Endothelial cell of umbilical vein (primary cell): ENCODE results near the gene ARID1B. TPM values are rescaled to one million over a fixed set of nuclear protein-coding genes. Genes with fewer than 3 reads are reported as not detected.

Experiments
- BruUV-seq: library from RNA; stranded (reverse); fragments of 400-500 nt; replicated peaks from 2 replicates; lab custom pipeline; 2021; lab: Mats Ljungman, UMichigan
- CTCF ChIA-PET: fragments of 300-600, 350-600 bp; sonication (Branson Sonifier 250); formaldehyde crosslinking; loops from one replicate; lab custom pipeline; 2021; ENCODE audit warnings: antibody characterized with exemption, inconsistent platforms; lab: Charles Lee
- POLR2A ChIA-PET: fragments of 300-600, 350-600 bp; sonication (Branson Sonifier 250); formaldehyde crosslinking; loops from one replicate; lab custom pipeline; 2021; ENCODE audit warnings: antibody characterized with exemption, inconsistent platforms; lab: Charles Lee
- DNase-seq: peaks from one replicate; pipeline ENCODE4 v3.0.0-alpha.2; 2011; ENCODE audit warnings: low read depth, low spot score
- FAIRE-seq: peaks from 2 replicates; lab custom pipeline; 2011; peaks lifted over from hg19 to GRCh38; lab: Jason Lieb, UNC
- H2AFZ ChIP-seq: 2 replicates; pipeline ENCODE4 v1.6.0; 2012; ENCODE audit warnings: low read depth, low read length, control low read depth, inconsistent platforms
- H3K27ac ChIP-seq: 2 replicates; pipeline ENCODE4 v1.5.1; 2011; ENCODE audit warnings: low read depth, mild to moderate bottlenecking, control low read depth, low read length, moderate library complexity; ENCODE audit not compliant: insufficient read depth
- H3K27me3 ChIP-seq, 2 experiments: 2 replicates each; pipeline versions ENCODE4 v1.6.0 to v1.6.1; 2011; ENCODE audit warnings: low read length in 2 of 2, mixed read lengths in 1 of 2; ENCODE audit not compliant: control insufficient read depth in 2 of 2, insufficient read depth in 2 of 2
- H3K36me3 ChIP-seq, 2 experiments: 2 replicates in 1 of 2; 3 replicates in 1 of 2; pipeline ENCODE4 v1.5.1; 2011; ENCODE audit warnings: low read length in 2 of 2, mild to moderate bottlenecking in 1 of 2, moderate library complexity in 1 of 2; ENCODE audit not compliant: control insufficient read depth in 2 of 2, insufficient read depth in 2 of 2; ENCODE audit errors: extremely low read depth in 1 of 2
- H3K4me1 ChIP-seq: 3 replicates; pipeline ENCODE4 v1.5.1; 2011; ENCODE audit warnings: mild to moderate bottlenecking, low read length; ENCODE audit not compliant: control insufficient read depth, insufficient read depth; ENCODE audit errors: extremely low read depth
- H3K4me2 ChIP-seq: 2 replicates; pipeline ENCODE4 v1.6.1; 2011; ENCODE audit warnings: low read length, control low read depth, mixed read lengths; ENCODE audit not compliant: insufficient read depth
- H3K4me3 ChIP-seq, 3 experiments: fragments of 200-600 bp in 1 of 3; sonication (generic), shearing (Covaris generic) in 1 of 3; replicated peaks in 1 of 3; 2 replicates each; pipeline ENCODE4 v1.5.1; 2011 to 2016; ENCODE audit warnings: control low read depth in 3 of 3, low read length in 3 of 3, mild to moderate bottlenecking in 2 of 3, inconsistent platforms in 1 of 3, low read depth in 1 of 3, moderate library complexity in 1 of 3; ENCODE audit not compliant: insufficient read depth in 1 of 3
- H3K79me2 ChIP-seq: 2 replicates; pipeline ENCODE4 v1.6.0; 2012; ENCODE audit warnings: low read length, inconsistent platforms; ENCODE audit not compliant: control insufficient read depth, insufficient read depth
- H3K9ac ChIP-seq: replicated peaks from 2 replicates; pipeline ENCODE3; 2011; ENCODE audit warnings: low read length, control low read depth; ENCODE audit not compliant: insufficient read depth; ENCODE audit errors: extremely low read depth
- H3K9me1 ChIP-seq: replicated peaks from 3 replicates; pipeline ENCODE4 v1.6.0; 2011; ENCODE audit warnings: mild to moderate bottlenecking, low read length; ENCODE audit not compliant: control insufficient read depth, insufficient read depth; ENCODE audit errors: extremely low read depth
- H3K9me3 ChIP-seq: replicated peaks from 2 replicates; pipeline ENCODE4 v1.5.1; 2012; ENCODE audit warnings: low read length, inconsistent platforms; ENCODE audit not compliant: control insufficient read depth, insufficient read depth
- H4K20me1 ChIP-seq: replicated peaks from 2 replicates; pipeline ENCODE3; 2011; ENCODE audit warnings: mild to moderate bottlenecking, low read length; ENCODE audit not compliant: control insufficient read depth, insufficient read depth; ENCODE audit errors: extremely low read depth
- EZH2 ChIP-seq: IDR thresholded peaks from 2 replicates; pipeline ENCODE4 v1.6.1; 2012; ENCODE audit warnings: borderline replicate concordance, low read depth, mild to moderate bottlenecking, moderate library complexity, low read length, inconsistent platforms; ENCODE audit not compliant: severe bottlenecking
- FOS ChIP-seq: IDR thresholded peaks from 2 replicates; pipeline ENCODE4 v1.6.1; 2011; ENCODE audit warnings: mild to moderate bottlenecking, low read length, moderate library complexity, borderline replicate concordance; ENCODE audit not compliant: insufficient read depth
- GATA2 ChIP-seq: IDR thresholded peaks from 2 replicates; pipeline ENCODE4 v1.7.0; 2011; ENCODE audit warnings: low read depth, mild to moderate bottlenecking, moderate library complexity, mixed read lengths, low read length; ENCODE audit not compliant: insufficient read length, insufficient read depth
- JUN ChIP-seq: IDR thresholded peaks from 2 replicates; pipeline ENCODE4 v1.6.1; 2011; ENCODE audit warnings: borderline replicate concordance, low read depth; ENCODE audit not compliant: insufficient read length, insufficient read depth
- MYC ChIP-seq: IDR thresholded peaks from one replicate; pipeline ENCODE4 v1.6.1; 2011; ENCODE audit warnings: mild to moderate bottlenecking, low read depth, low read length
- POLR2A ChIP-seq: IDR thresholded peaks from 2 replicates; pipeline ENCODE4 v1.6.1; 2012; ENCODE audit warnings: low read depth, mild to moderate bottlenecking, control low read depth, low read length
- POLR2AphosphoS5 ChIP-seq: IDR thresholded peaks from 2 replicates; pipeline ENCODE4 v1.6.1; 2012; ENCODE audit warnings: low read depth, mild to moderate bottlenecking, control low read depth, low read length, moderate library complexity; ENCODE audit not compliant: insufficient read depth
- dilution Hi-C: fragments of 300-500 bp; cut with MboI; formaldehyde crosslinking; loops from one replicate; pipeline ENCODE4 v1.15.0; 2019; ENCODE audit warnings: low sequenced_read_pairs; ENCODE audit not compliant: extremely low pct_ligation_motif_present
- intact Hi-C: fragments of 100-400 bp; cut with micrococcal nuclease; formaldehyde crosslinking; loops from one replicate; pipeline ENCODE4 v1.10.0; 2022
- polyA plus RNA-seq, 4 experiments: library from polyadenylated mRNA; depleted of rRNA in 3 of 4; stranded (reverse) in 3 of 4; unstranded in 1 of 4; fragments of >200 nt; gene quantifications; 2 replicates each; pipeline versions ENCODE4 v1.2.1 to v1.2.3, GENCODE V29; 2011 to 2012; ENCODE audit warnings: missing spikeins in 1 of 4
- total RNA-seq: library from RNA; stranded (reverse); gene quantifications from 2 replicates; pipeline ENCODE4 v1.2.3, GENCODE V29; 2021
- TF ChIP-seq, protein P1 (sequence below): IDR thresholded peaks from 2 replicates; pipeline ENCODE4 v1.6.1; 2011; ENCODE audit not compliant: insufficient read depth, insufficient read length
- TF ChIP-seq, protein P2 (sequence below), 2 donors: IDR thresholded peaks; 1 replicate in 1 of 2; 2 replicates in 1 of 2; pipeline ENCODE4 v1.5.1; 2011; ENCODE audit warnings: low read length in 2 of 2, mild to moderate bottlenecking in 2 of 2, moderate library complexity in 2 of 2, control low read depth in 1 of 2, inconsistent platforms in 1 of 2, low read depth in 1 of 2; ENCODE audit not compliant: insufficient read depth in 1 of 2; ENCODE audit errors: extremely low read depth in 1 of 2

Gene ARID1B
- total and polyA plus RNA-seq, 2 donors (not counting 3 experiments of a cell fraction or from before 2014, with no cell fraction given) = 21.8 to 89.5 TPM

DNA sequence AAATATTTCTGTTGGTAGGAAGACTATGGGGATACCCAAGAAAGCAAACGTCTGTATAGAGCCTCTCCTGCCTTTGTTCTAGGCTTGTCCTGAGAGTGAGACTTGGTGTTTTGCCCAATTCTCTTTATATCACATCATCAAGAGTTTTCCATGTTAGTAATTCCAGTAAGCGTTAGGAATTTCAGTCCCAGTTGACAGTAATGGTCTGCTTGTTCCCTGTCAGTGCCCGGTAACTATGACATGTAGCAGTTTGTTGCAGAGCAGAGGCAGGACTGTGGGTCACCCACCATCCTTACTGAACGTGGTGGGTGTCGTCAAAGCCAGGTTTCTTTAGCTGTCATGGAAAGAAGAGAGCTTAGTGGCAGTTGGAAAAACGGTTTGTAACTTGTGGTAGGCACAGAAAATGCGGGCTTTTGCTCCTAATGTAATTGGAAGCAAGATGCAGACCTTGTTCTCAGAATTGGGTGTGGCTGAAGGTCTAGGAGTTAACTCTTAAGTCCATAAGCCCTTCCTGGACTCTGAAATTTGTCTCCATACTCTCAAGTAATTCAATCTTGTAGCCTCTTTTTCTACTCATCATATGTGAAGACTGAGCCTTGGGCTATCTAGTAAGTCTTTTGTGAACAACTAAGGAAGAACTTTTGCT is 357.3 kb downstream of the ARID1B start:
- Histone ChIP-seq H3K79me2 (no peaks in the 10 kb centered on the region), H2AFZ (no peak overlapping the region), H4K20me1 (no peaks in the 10 kb centered on the region), H3K9ac (no peak overlapping the region), H3K4me3 (no peak overlapping the region), H3K27ac (no peak overlapping the region), H3K27me3 (no peaks in the 10 kb centered on the region), H3K9me1 (no peaks in the 10 kb centered on the region), H3K36me3 (peaks cover 2 to 5% of the 10 kb centered on the region in 2 experiments), H3K4me2 (no peak overlapping the region), H3K9me3 (no peaks in the 10 kb centered on the region), H3K4me1 (peaks cover 8% of the 10 kb centered on the region)
- TF ChIP-seq POLR2A = no peak
- no peak for TF ChIP-seq EZH2
- TF ChIP-seq JUN = no peak
- TF ChIP-seq, protein P1, sequence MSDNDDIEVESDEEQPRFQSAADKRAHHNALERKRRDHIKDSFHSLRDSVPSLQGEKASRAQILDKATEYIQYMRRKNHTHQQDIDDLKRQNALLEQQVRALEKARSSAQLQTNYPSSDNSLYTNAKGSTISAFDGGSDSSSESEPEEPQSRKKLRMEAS = no peak
- no peak for TF ChIP-seq MYC
- TF ChIP-seq FOS = no peak
- TF ChIP-seq POLR2AphosphoS5 = no peak
- TF ChIP-seq, protein P2, sequence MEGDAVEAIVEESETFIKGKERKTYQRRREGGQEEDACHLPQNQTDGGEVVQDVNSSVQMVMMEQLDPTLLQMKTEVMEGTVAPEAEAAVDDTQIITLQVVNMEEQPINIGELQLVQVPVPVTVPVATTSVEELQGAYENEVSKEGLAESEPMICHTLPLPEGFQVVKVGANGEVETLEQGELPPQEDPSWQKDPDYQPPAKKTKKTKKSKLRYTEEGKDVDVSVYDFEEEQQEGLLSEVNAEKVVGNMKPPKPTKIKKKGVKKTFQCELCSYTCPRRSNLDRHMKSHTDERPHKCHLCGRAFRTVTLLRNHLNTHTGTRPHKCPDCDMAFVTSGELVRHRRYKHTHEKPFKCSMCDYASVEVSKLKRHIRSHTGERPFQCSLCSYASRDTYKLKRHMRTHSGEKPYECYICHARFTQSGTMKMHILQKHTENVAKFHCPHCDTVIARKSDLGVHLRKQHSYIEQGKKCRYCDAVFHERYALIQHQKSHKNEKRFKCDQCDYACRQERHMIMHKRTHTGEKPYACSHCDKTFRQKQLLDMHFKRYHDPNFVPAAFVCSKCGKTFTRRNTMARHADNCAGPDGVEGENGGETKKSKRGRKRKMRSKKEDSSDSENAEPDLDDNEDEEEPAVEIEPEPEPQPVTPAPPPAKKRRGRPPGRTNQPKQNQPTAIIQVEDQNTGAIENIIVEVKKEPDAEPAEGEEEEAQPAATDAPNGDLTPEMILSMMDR (IDR thresholded peaks at IDR 0.05; ENCODE audit: extremely low read depth in 1 of 2, insufficient read depth in 1 of 2, low read depth in 1 of 2, low read length in 2 of 2) = no peak
- TF ChIP-seq GATA2 = no peak
- dilution Hi-C loops = no loop called here
- no TSS peak for BruUV-seq
- CTCF ChIA-PET = interaction anchor here (0.7 kb wide), 1 partner anchor 9 kb away, joined by 3 read pairs; no protein-coding TSS in a partner anchor
- peak; percentile 18 for FAIRE-seq
- POLR2A ChIA-PET = no interaction called here
- DNase-seq = no peak
- intact Hi-C loops = no loop called here
